Measurements from ENCODE around the gene PRIM2.
"Not testable (repeated sequence)": the region's sequence is repeated elsewhere in the genome, so short reads cannot be mapped to it uniquely, and the experiment has no call there.

GRCh38 chr6:57668108-57668507 is 350.7 kb downstream of the PRIM2 start:
- TF ChIP-seq CTCF, POLR2A (IDR thresholded peaks at IDR 0.05): not testable (repeated sequence)

Measured in thyroid gland (tissue), 4 donors.